ENCODE results near the gene SLC41A3.
"Not testable (repeated sequence)": the region's sequence is repeated elsewhere in the genome, so short reads cannot be mapped to it uniquely, and the experiment has no call there.

Gene SLC41A3

GRCh38 chr3:126051234-126051633 is 32.7 kb downstream of the SLC41A3 start:
- DNase-seq = no peak

DNA sequence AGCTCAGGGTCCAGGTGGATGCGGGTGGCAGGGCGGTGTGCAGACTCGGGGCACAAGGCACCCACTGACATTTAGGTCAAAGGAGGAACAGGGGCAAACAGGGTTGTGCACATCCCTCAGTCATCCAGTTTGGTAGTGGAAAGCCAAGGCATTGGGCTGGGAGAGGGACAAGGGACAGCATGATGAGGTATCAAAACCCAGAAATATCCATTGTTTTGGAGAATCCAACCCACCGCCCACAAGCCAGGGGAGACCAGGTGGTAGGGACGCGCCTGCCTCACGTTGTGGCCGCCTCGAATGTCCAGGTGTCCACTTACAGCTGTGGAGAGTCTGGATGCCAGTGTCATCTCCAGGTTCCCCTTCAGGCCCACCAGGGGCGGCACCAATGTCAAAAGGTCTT is 33.3 kb downstream of the SLC41A3 start:
- DNase-seq = no peak

DNA sequence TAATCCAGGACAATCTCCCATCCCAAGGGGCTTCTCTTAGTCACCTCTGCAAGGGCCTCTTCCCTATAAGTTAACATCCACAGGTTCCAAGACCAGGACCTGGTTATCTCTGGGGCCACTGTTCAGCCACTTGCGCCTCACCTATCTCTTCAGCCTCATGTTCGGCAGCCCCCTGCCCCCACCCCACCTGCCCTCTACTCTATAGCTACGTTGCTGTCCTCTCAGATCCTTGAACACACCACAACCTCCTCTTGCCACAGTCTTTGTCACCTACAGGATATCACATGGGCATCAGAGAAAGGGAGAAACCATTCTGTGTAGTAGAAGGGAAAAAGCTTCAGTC is 33.9 kb downstream of the SLC41A3 start:
- DNase-seq = no peak

DNA sequence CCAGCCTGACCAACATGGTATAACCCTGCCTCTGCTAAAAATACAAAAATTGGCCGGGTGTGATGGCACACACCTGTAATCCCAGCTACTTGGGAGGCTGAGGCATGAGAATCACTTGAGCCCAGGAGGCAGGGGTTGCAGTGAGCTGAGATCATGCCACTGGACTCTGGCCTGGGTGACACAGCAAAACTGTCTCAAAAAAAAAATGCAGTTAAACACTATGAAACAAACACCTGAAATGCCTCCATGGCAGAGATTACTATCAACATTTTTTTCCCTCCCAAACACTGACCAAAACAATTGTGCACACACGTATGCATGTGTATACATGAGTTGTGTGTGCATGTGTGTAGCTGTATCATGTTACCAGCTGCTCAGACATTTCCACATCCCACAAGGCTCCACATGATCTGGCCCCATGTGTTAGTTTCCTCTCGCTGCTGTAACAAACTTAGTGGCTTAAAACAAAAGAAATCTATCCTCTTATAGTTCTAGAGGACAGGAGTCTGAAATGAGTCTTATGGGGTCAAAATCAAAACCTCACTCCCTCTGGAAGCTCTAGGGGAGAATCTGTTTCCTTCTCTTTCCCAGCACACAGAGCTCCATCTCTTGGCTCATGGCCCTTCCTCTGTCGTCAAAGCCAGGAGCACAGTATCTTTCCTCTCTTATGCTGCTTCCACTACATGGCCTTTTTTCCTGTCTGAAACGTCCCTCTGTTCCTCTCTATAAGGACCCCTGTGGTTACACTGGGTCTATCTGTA is 34.5 kb downstream of the SLC41A3 start:
- no peak for DNase-seq

DNA sequence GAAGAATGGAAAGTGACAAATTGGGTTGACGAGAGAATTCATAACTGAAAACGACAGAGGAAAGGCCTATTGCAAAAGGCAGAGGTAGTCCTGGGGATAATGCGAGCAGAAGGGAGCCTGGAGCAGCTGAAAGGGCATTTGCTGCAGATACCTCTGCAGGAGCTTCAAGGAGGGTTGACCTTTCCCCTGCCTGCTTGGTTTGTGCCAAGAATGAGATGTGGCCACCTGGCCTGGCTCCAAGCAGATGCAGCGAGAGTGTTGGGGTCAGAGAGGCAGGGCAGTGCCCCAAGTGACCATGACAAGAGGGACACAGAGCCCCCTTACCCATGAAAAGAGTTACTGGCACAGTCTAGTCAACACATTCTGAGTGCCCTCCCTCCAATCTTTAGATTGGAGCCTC is 43.5 kb downstream of the SLC41A3 start:
- no peak for DNase-seq

- DNase-seq = no peak
These were observed 44.1 kb downstream of the SLC41A3 start for GRCh38 chr3:126039870-126040269.

GRCh38 chr3:126038791-126039190 is 45.1 kb downstream of the SLC41A3 start:
- not testable (repeated sequence) for DNase-seq

- no peak for DNase-seq
These were observed 47.8 kb downstream of the SLC41A3 start for GRCh38 chr3:126036056-126036549.

- no peak for DNase-seq
These were observed 48.4 kb downstream of the SLC41A3 start for GRCh38 chr3:126035362-126036050.

- DNase-seq = no peak
These were observed 49.2 kb downstream of the SLC41A3 start for GRCh38 chr3:126034481-126035361.

DNA sequence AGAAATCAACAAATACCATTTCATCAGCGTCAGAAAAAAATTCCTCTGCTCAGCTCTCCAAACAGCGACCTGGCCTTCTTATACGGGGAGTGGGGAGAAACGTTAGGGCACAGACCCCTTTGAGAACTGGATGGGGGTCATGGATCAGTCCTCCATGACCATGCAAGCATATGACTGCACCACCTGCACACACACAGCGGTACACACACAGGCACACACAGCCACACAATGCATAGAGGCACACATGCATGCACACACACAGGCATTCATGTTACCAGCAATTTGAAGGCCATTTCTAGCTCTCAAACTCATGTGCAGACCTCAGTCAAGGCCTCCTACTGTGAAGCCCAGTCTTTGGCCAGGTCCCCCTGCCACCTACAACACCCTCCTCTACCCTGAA is 50.2 kb downstream of the SLC41A3 start:
- DNase-seq = no peak

DNA sequence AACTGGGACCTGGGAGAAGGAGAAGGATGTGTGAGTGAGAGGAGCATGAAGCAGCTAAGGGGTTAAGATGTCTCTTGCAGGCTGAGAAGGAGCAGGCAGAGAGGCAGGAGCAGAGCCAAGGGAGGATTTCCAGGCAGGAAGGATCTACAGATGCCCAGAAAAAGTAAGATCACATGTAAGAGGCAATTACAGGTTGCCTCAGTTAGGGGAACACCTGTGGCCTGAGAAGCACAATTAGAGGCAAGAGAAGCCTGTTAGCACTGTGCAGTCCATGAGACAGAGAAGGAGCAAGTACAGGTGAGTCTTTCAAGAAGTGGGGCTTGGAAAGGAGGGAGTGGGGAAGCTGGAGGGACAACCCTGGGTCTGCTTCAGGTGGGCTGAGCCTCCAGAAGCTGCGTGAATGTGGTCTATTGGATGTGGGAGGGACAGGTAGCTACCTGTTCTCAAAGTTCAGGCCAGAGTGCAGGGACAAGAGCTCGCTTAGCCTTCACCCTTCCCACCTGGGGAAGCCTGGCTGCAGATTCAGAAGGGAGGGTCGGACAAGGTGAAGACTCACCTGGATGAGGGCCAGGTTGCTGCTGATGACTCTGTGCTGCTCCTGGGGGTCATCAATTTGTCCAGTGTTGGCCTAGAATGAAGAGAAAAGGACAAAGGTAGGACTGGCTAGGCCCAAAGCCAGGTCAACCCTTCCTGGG is 50.7 kb downstream of the SLC41A3 start:
- DNase-seq = no peak

DNA sequence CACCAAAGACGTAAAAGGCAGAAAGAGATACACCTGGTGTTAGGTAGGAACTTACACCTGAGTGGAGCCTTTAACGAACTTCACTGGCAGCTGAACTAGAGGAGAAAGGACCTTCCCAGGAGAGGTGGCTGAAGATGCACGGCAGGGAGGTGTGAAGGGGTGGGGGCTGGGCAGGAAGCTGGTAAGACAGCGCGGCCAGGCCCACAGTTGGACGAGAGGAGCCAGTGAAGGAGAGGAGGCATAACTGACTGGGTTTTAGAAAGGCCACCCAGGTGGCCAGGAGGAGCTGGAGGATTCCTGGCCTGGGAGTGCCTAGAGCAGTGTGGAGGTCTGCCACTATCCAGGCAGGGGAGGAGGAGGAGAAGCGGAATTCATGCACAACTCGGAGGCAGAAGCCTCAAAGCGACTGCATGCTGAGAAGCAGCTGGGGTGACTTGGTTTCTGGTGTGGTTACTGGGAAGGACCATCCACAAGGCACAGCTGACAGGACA is 51.9 kb downstream of the SLC41A3 start:
- no peak for DNase-seq

DNA sequence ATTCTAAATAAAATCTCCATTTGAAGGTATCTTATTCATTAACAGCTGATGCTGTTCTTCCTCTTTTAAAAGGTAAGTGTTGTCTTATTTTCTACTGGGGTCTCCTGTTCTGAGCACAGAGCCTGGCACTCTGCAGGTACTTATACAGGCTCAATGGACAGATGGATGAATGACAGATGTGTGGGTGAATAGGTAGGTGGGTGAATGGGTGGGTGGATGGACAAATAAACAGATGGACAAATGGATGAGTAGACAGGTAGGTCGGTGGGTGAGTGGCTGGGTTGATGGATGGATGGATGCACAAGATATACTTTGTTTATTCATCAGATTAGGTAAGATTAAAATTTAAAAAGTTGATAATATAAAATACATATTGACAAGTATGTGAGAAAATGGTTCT is 53.5 kb downstream of the SLC41A3 start:
- DNase-seq = no peak

DNA sequence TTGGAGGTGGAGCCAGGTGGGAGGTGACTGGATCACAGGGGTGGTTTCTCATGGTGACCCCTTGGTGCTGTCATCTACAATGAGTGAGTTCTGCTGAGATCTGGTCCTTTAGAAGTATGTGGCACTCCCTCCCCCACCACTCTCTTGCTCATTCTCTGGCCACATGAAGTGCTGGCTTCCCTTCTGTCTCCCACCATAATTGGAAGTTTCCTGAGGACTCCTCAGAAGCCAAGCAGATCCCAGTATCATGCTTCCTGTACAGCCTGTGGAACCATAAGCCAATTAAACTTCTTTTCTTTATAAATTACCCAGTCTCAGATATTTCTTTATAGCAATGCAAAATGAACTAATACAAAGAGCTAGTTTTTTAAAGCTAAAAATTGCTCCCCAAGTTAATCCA is 54.7 kb downstream of the SLC41A3 start:
- no peak for DNase-seq

DNA sequence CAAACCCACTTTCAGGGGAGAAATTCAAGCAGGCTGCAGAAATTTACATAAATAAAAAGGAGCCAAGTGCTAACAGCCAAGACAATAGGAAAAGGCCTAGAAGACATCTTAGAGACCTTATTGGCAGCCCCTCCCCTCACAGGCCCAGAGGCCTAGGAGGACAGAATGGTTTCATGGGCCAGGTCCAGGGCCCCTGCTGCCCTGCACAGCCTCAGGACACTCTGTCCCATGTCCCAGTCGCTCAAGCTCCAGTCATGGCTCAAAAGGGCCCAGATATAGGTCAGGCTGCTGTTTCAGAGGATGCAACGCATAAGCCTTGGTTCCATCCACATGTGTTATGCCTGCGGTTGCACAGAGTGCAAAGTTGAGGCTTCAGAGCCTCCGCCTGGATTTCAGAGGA is 55.8 kb downstream of the SLC41A3 start:
- DNase-seq = no peak

- DNase-seq = no peak
These were observed 57.2 kb downstream of the SLC41A3 start for GRCh38 chr3:126026761-126027160.

DNA sequence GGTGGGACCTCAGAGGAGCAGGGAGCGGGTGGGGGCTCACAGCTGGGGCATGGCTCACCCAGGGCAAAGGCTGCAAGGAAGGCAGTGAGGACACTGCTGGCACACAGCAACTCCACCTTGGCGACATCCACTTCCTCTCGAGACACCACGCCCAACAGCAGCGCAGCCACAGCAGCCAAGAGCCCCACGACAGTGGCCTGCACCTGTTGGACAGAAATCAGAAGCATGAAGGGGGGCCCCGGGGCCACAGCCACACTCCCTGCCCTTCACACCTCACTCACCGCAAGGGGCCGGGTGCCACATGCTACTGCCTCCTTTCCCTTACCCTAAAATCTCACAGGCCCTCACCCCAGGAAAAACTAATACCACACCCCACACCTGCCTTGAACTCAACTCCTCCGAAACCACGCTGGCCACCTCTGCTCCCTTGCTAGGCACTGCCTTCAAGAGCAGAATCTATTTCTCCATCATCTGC is 57.6 kb downstream of the SLC41A3 start:
- no peak for DNase-seq

- no peak for DNase-seq
These were observed 58.1 kb downstream of the SLC41A3 start for GRCh38 chr3:126025862-126026261.

DNA sequence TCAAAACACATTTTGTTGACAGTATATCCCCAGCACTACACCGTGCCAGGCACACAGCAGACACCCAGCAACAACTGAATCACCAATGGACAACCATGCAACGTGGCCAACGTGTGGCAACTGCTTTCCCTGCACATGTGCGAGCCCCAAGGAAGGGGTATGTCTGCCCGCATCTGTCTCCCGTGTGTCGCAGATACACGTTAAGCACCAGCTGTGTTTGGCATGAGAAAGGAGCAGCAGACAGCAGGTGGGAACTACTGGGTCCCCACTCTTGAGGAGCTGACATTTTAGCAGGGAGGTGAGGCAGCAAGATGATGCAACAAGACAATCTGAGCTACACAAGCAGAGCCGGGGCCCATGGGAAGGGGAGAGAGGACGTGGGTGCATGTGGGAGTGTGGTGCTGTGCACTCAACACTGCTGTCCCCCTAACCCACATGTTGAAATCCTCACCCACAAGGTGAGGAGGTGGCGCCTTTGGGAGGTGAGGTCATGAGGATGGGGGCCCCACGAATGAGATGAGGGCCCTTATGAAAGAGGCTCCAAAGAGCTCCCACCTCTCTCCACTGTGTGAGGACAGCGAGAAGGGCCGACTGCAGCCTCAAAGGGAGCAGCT is 58.7 kb downstream of the SLC41A3 start:
- no peak for DNase-seq

- DNase-seq = no peak
These were observed 59.7 kb downstream of the SLC41A3 start for GRCh38 chr3:126024049-126024854.
